Activated CD4-positive, alpha-beta T cell treated with anti-CD3 and anti-CD28 coated beads, Interleukin-2, amount 10 ng/mL, durations not matched to agents 7 days and 5 days (primary cell): ENCODE results near the gene MYEOV. TPM values are rescaled to one million over a fixed set of nuclear protein-coding genes. Genes with fewer than 3 reads are reported as not detected.

Experiments
- CTCF ChIA-PET: fragments of 350-600 bp; sonication (Branson Sonifier 250); formaldehyde crosslinking; loops from one replicate; lab custom pipeline; 2021; ENCODE audit warnings: antibody characterized with exemption; lab: Charles Lee
- POLR2A ChIA-PET: fragments of 350-600 bp; sonication (Branson Sonifier 250); formaldehyde crosslinking; loops from one replicate; lab custom pipeline; 2021; ENCODE audit warnings: antibody characterized with exemption; lab: Charles Lee
- DNase-seq: peaks from one replicate; pipeline ENCODE4 v3.0.0-alpha.2; 2020
- H3K27ac Mint-ChIP-seq: one replicate; pipeline ENCODE4 v1.8.0; 2021; ENCODE audit warnings: mild to moderate bottlenecking, moderate library complexity, mixed read lengths
- H3K27me3 Mint-ChIP-seq: one replicate; pipeline ENCODE4 v1.8.0; 2021; ENCODE audit warnings: mixed read lengths
- H3K36me3 Mint-ChIP-seq: one replicate; pipeline ENCODE4 v1.8.0; 2021; ENCODE audit warnings: low read depth, mixed read lengths
- H3K4me1 Mint-ChIP-seq: one replicate; pipeline ENCODE4 v1.8.0; 2021; ENCODE audit warnings: mixed read lengths
- H3K4me3 Mint-ChIP-seq: one replicate; pipeline ENCODE4 v1.8.0; 2021; ENCODE audit warnings: mild to moderate bottlenecking, moderate library complexity, mixed read lengths
- H3K9me3 Mint-ChIP-seq: one replicate; pipeline ENCODE4 v1.8.0; 2021; ENCODE audit warnings: mixed read lengths
- total RNA-seq, 2 experiments: library from RNA; stranded (reverse); gene quantifications; one replicate each; pipeline ENCODE4 v1.2.3, GENCODE V29; 2021

MYEOV gene
- total RNA-seq, 2 experiments from 2014 or later = not detected

DNA sequence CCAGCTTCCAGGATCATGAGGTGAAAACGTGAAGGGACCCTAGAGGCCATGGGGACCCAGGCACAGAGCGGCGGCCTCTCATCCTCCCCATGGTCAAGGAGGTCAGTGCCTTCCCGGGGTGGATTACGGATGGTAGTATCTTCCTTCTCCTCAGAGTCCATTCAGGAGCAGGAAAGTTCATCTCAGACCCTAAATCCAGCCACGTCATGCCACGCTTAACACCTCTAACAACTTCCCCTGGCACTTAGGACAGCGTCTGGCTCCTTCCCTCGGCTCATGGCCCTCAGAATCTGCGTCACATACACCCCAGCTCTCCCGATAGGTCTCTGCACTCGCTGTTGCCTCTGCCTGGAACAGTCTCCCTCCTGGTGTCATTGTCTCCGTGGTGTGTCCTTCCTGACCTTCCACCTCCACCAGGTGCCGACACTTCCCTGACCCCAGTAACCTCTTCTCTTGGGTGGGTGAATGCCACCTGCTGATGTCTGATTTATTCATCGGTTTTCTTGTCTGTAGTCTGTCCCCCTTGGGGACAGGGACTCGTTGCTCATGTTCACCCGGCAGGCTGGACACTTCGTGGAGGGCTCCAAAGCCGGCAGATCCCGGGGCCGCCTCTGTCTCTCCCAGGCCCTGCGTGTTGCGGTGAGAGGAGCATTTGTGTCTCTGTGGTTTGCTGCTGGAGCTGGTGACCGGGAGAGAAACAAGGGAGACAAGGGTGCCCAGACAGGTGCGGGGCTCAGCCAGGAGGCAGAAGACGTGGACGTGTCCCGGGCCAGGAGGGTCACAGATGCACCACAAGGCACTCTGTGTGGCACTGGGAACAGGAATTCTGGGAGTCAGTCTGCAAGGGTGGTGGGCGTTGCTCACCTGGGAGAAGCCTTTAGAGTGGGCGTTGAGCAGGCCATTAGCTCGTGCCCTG lies 1.4 kb downstream of the MYEOV start:
- POLR2A ChIA-PET = no interaction called here
- H3K4me1 Mint-ChIP-seq = peaks cover 53% of the 10 kb centered on the region

DNA sequence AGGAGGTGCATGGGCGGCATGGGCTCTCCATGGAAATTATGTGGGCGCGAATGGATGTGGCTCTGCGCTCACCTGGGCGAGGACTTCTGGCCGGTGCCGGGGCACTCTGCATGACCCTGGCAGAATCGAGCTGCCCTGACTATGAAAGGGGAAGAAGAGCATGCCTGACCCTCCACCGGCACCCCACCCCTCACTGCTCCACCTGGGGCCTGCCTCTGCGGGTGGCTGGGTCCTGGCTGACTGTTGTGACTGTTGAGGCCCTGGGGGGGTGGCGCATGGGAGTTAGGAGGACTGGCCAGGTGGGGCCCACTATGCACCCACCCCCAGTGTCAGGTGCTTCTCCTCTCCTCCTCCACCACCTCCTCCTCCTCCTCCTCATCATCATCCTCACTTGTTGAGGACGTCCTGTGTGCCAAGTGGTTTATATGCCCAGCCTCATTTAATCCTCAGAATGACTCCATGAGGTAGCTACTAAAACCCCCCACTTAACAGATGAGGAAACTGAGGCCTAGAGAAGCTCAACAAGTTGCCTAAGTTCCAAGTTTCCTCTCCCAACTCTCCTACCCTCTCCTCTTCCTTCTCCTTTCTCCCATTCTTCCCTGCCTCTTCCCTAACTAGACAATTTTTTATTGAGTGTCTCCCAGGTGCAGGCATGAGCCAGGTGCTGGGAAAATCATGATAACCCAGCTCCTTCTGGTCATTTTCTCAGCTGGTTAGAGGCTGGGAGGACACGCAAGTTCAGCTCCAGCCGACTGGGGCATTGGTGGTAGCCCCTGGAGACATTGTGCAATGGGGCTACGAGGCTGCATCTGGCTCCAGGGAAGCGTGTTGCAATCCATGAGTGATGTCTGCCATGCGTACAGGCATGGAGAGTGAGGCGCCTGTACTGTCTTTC lies 2.3 kb downstream of the MYEOV start:
- Mint-ChIP-seq H3K9me3 (no peaks in the 10 kb centered on the region), H3K27me3 (no peaks in the 10 kb centered on the region), H3K4me1 (peaks cover 55% of the 10 kb centered on the region), H3K36me3 (peaks cover 3% of the 10 kb centered on the region), H3K27ac (peak overlapping the region; percentile 88), H3K4me3 (peak overlapping the region; percentile 45)
- CTCF ChIA-PET = interaction anchor here (0.6 to 2.2 kb wide), 4 partner anchors 12 to 201 kb away, joined by 3 to 7 read pairs (median 4); no protein-coding TSS in a partner anchor
- POLR2A ChIA-PET = interaction anchor here (1.4 kb wide), 1 partner anchor 15 kb away, joined by 4 read pairs; no protein-coding TSS in a partner anchor
- no peak for DNase-seq

More for the DNA sequence above, 1.4 kb downstream of the MYEOV start:
- CTCF ChIA-PET = no interaction called here
- peaks cover 3% of the 10 kb centered on the region for H3K36me3 Mint-ChIP-seq
- H3K27ac Mint-ChIP-seq = peak overlapping the region; percentile 21
- no peaks in the 10 kb centered on the region for H3K27me3 Mint-ChIP-seq
- no peaks in the 10 kb centered on the region for H3K9me3 Mint-ChIP-seq
- no peak for DNase-seq
- no peak overlapping the region for H3K4me3 Mint-ChIP-seq

DNA sequence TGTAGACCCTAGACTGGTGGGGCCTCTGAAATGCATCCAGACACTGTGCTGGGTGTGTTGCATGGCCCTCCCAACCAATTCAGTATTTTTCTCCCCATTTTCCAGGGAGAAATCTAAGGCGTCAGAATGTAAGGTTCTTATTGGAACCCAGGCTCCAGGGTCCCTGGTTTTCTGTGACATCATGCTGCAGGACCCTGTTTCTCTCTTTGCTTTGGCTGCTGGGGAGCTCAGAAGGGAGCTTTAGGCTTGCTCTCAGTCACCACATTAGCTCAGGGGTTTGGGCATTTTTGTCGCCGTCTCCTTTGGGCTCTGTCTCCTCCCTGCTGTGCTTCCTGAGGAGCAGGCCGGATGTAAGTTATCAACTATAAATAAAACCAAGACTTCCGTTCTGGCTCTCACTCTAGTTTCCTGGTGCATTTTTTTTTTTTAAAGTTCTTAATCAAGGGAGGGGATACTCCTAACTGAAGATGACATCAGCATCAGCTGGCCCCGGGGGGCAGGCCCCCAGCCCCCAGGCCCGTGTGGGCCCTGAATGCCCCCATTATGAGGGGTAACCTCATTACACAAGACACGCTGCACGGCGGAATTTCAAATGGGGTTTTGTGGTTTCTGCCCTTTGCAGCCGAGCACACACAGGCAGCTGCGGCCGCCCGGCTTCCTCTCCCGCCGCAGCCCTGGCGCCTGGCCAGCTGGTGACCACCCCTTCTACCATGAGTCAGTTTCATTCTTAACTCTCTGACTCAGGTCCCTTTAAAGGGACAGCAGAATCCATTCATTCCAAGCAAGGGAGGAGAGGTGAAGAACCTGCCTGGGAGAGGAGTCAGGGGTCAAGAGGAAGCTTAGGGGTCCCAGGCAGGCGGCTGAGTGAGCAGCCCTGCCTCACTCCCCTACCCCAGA lies 3.2 kb downstream of the MYEOV start:
- Mint-ChIP-seq H3K9me3 (no peaks in the 10 kb centered on the region), H3K36me3 (peaks cover 3% of the 10 kb centered on the region), H3K4me1 (peaks cover 55% of the 10 kb centered on the region)

DNA sequence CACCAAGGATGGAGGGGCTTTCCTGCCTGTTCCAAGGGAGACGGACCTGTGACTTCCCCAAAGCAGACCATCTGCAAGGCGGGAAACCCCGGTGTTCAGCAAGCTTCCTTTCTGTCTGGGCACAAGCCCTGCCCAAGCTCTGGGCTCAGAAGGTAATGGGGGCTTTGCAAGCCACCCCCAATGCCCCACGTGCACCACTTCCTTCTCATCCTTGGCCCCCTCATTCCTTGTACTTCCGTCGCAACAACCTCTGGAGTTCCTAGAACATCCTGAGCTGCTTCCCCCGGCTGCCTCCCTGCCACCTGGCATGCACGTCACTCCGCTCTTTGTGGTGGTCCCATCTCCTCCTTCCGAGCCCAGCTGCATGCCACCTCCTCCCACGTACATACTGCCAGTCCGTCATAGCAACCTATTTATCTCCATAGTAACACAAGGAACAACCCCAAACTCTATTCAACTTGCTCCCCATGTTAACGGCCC lies 3.9 kb downstream of the MYEOV start:
- Mint-ChIP-seq H3K4me1 (peaks cover 55% of the 10 kb centered on the region), H3K9me3 (no peaks in the 10 kb centered on the region), H3K36me3 (peaks cover 3% of the 10 kb centered on the region), H3K27me3 (no peaks in the 10 kb centered on the region), H3K27ac (peak overlapping the region; percentile 88), H3K4me3 (peak overlapping the region; percentile 45)
- ChIA-PET CTCF (interaction anchor here (1.0 to 2.2 kb wide), 3 partner anchors 9 to 17 kb away, joined by 3 to 7 read pairs (median 3); no protein-coding TSS in a partner anchor), POLR2A (interaction anchor here (0.7 to 1.4 kb wide), 2 partner anchors 14 to 1823 kb away, joined by 3 to 4 read pairs; no protein-coding TSS in a partner anchor)
- DNase-seq = peak; percentile 42

More for the DNA sequence above, 3.2 kb downstream of the MYEOV start:
- ChIA-PET CTCF (interaction anchor here (0.6 to 2.2 kb wide), 5 partner anchors 10 to 202 kb away, joined by 3 to 7 read pairs (median 3); no protein-coding TSS in a partner anchor), POLR2A (interaction anchor here (0.7 to 1.4 kb wide), 2 partner anchors 14 to 1823 kb away, joined by 3 to 4 read pairs; no protein-coding TSS in a partner anchor)
- Mint-ChIP-seq H3K4me3 (peak overlapping the region; percentile 45), H3K27me3 (no peaks in the 10 kb centered on the region), H3K27ac (peak overlapping the region; percentile 88)
- DNase-seq = peak; percentile 81

DNA sequence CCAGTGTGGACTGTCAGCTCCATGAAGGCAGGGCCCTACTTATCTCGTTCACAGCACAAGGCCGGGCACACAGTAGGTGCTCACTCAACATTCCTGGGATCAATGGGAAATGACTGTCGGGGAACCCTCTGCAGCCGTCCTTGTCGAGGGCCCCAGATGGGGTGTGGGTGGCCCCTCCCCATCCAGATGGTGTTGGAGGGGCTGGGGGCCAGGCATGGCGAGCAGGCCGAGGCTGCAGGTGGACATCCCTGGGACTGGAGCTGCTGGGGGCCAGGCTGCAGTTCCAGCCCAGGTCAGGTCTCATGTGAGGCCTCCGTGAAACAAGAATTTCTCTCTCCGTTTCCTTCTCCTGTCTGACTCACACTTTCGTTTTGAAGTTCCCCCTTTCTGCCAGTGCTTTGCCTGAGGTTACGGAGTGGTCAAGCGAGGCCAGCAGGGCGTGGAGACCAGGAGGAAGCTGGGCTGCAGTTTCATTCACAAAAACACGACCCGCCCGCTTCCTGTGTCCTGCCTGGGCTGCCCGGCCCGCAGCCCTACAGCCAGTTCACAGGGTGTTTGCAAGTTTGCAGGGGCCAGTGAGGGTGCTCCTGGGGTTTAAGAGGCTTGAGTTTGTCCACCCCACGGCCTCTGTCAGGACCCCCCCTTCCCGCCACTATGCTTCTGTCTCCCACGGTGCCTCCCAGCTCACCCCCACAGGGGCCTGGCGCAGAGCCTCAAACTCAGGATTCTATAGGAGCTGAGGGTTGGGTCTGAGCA lies 4.5 kb downstream of the MYEOV start:
- H3K27me3 Mint-ChIP-seq = no peaks in the 10 kb centered on the region
- peak; percentile 37 for DNase-seq
- peaks cover 55% of the 10 kb centered on the region for H3K4me1 Mint-ChIP-seq
- CTCF ChIA-PET = interaction anchor here (1.3 to 2.2 kb wide), 3 partner anchors 10 to 18 kb away, joined by 3 to 7 read pairs (median 5); no protein-coding TSS in a partner anchor
- POLR2A ChIA-PET = no interaction called here
- peaks cover 3% of the 10 kb centered on the region for H3K36me3 Mint-ChIP-seq
- H3K27ac Mint-ChIP-seq = peak overlapping the region; percentile 88
- H3K9me3 Mint-ChIP-seq = no peaks in the 10 kb centered on the region
- H3K4me3 Mint-ChIP-seq = peak overlapping the region; percentile 45

DNA sequence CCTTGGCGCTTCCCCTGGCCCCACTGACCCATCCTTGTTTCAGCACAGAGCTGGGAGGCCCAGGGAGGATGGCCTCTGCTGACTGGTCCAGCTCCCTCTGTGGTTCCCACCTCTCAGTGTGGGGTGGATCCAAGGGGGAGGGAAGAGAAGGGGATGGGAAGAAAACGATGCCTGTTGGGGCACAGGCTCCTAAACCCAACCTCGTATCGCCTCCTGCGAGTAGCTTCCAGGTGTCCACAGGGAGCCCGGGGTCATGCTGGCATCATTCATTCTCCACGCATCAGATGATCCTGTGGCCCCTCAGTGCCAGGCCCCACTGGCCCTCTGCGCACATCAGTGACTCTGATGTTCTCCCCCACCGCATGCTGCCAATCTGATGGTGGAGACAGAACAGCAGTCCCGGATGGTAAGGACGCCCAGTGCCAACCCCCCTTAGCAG lies 5.1 kb downstream of the MYEOV start:
- no peaks in the 10 kb centered on the region for H3K27me3 Mint-ChIP-seq
- CTCF ChIA-PET = interaction anchor here (1.2 to 1.9 kb wide), 3 partner anchors 11 to 18 kb away, joined by 3 to 5 read pairs (median 3); no protein-coding TSS in a partner anchor
- peaks cover 3% of the 10 kb centered on the region for H3K36me3 Mint-ChIP-seq
- peaks cover 55% of the 10 kb centered on the region for H3K4me1 Mint-ChIP-seq
- H3K9me3 Mint-ChIP-seq = no peaks in the 10 kb centered on the region
- peak overlapping the region; percentile 59 for H3K27ac Mint-ChIP-seq
- H3K4me3 Mint-ChIP-seq = no peak overlapping the region
- POLR2A ChIA-PET = no interaction called here
- no peak for DNase-seq

DNA sequence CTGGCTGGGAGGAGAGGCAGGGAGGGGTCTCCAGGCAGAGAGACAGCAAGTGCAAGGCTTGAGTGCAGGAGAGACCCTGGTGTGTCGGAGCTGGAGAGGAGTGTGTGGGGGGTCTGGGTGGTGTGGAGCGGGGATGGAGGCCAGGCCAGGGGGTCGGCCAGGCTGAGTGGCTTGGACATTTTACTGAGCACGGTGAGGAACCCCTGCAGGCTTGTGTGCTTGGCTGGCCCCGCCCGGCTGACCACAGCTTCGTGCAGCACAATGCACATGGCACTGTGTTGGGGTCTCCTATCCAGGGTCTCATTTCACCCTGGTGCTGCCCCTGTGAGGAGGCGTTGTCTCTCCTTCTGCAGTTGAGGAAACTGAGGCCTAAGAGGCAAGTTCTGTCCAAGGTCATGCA lies 5.6 kb downstream of the MYEOV start:
- DNase-seq = no peak
- no peaks in the 10 kb centered on the region for H3K27me3 Mint-ChIP-seq
- H3K36me3 Mint-ChIP-seq = peaks cover 3% of the 10 kb centered on the region
- H3K27ac Mint-ChIP-seq = peak overlapping the region; percentile 59
- ChIA-PET CTCF (interaction anchor here (0.9 to 1.9 kb wide), 3 partner anchors 11 to 47 kb away, joined by 3 to 5 read pairs (median 3); no protein-coding TSS in a partner anchor), POLR2A (no interaction called here)
- peaks cover 53% of the 10 kb centered on the region for H3K4me1 Mint-ChIP-seq
- no peak overlapping the region for H3K4me3 Mint-ChIP-seq
- H3K9me3 Mint-ChIP-seq = no peaks in the 10 kb centered on the region

DNA sequence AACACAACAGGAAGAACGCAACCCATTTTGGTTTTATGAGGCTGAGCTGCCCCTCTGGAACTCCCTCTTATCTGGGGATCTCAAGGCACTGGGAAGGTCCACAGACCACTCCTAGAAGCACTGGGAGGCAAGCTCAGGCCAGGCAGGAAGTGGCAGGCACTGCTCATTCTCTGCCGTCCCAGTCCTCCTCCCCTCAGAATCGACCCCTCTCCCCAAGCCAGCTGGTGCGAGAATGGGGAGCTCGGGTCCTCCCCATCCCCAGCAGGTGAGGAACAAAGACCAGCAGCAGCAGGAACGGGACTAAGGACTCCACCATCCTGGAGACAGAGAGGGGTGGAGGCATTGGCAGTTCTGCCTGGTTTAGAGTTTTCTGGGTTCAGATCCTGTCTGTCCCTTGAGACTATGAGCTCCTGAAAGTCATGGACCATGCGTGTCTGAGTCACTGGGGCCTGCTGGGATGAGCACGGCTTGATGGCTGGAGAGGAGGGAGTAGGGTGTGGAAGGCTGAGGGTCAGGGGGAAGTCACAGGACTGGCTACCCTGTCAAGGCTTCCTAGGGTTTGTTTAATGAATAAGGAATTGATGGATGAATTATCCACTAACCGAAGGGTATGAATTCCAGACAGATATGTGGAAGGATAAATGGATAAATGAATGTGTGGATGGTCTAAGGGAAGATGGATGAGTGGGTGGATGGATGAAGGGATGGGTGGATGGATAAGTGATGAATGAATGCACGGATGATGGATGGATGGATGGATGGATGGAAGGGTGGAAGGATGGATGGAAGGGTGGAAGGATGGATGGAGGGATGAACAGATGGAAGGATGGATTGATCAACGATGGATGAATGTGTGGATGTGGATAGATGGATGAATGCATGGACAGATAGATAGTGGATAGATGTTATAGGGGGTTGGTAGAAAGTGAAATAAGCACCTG lies 6.4 kb downstream of the MYEOV start:
- no peaks in the 10 kb centered on the region for H3K27me3 Mint-ChIP-seq
- H3K27ac Mint-ChIP-seq = no peak overlapping the region
- H3K4me3 Mint-ChIP-seq = no peak overlapping the region
- H3K36me3 Mint-ChIP-seq = peaks cover 3% of the 10 kb centered on the region
- H3K4me1 Mint-ChIP-seq = peaks cover 49% of the 10 kb centered on the region
- POLR2A ChIA-PET = no interaction called here
- CTCF ChIA-PET = interaction anchor here (0.9 to 1.9 kb wide), 4 partner anchors 9 to 46 kb away, joined by 3 to 5 read pairs (median 3); no protein-coding TSS in a partner anchor
- no peak for DNase-seq
- no peaks in the 10 kb centered on the region for H3K9me3 Mint-ChIP-seq

DNA sequence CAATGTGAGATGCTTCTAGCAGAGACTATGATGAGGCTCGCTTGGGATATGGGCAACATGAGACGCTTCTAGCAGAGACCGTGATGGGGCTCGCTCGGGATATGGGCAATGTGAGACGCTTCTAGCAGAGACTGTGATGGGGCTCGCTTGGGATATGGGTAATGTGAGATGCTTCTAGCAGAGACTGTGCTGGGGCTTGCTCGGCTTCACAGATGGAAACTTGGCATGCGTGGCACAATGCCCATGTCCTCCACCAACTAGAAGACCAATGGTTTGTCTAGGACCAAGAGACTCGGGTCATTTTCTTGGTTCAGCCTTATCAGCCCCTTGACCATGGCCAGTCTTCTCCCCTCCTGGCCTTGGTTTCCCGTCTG lies 7.1 kb downstream of the MYEOV start:
- ChIA-PET CTCF (no interaction called here), POLR2A (no interaction called here)
- Mint-ChIP-seq H3K4me1 (peaks cover 43% of the 10 kb centered on the region), H3K36me3 (peaks cover 3% of the 10 kb centered on the region), H3K4me3 (no peak overlapping the region), H3K27me3 (no peaks in the 10 kb centered on the region), H3K27ac (no peak overlapping the region), H3K9me3 (no peaks in the 10 kb centered on the region)
- DNase-seq = no peak
